Smooth muscle cell (in vitro differentiated cells): ENCODE data around the gene ITGA11. TPM values are rescaled to one million over a fixed set of nuclear protein-coding genes. Genes with fewer than 3 reads are reported as not detected.

Source experiments
- DNase-seq: peaks from one replicate; lab custom pipeline; 2025; ENCODE audit not compliant: unreplicated experiment; lab: John Stamatoyannopoulos, UW
- H2AFZ ChIP-seq: fragments of 200-600 bp; sonication (generic); 2 replicates; pipeline ENCODE4 v1.6.0; 2016; ENCODE audit warnings: antibody characterized with exemption, low read depth, mild to moderate bottlenecking
- H3F3A ChIP-seq: fragments of 200-600 bp; sonication (generic); 2 replicates; pipeline ENCODE4 v1.6.0; 2017; ENCODE audit warnings: antibody characterized with exemption, low read depth
- H3K27ac ChIP-seq: fragments of 200-600 bp; sonication (generic); 2 replicates; pipeline ENCODE4 v1.5.1; 2016; ENCODE audit warnings: low read depth, mild to moderate bottlenecking
- H3K27me3 ChIP-seq: fragments of 200-600 bp; sonication (generic); 2 replicates; pipeline ENCODE4 v1.6.1; 2016; ENCODE audit warnings: low read depth, mild to moderate bottlenecking
- H3K36me3 ChIP-seq: fragments of 200-600 bp; sonication (generic); 2 replicates; pipeline ENCODE4 v1.5.1; 2016; ENCODE audit warnings: low read depth
- H3K4me1 ChIP-seq: fragments of 200-600 bp; sonication (generic); 2 replicates; pipeline ENCODE4 v1.5.1; 2016; ENCODE audit warnings: low read depth
- H3K4me2 ChIP-seq: fragments of 200-600 bp; sonication (generic); 2 replicates; pipeline ENCODE4 v1.6.0; 2016; ENCODE audit warnings: mild to moderate bottlenecking
- H3K4me3 ChIP-seq: fragments of 200-600 bp; sonication (generic); 2 replicates; pipeline ENCODE4 v1.5.1; 2016; ENCODE audit warnings: mild to moderate bottlenecking
- H3K79me2 ChIP-seq: fragments of 200-600 bp; sonication (generic); 2 replicates; pipeline ENCODE4 v1.6.0; 2016; ENCODE audit warnings: low read depth, mild to moderate bottlenecking
- H3K9ac ChIP-seq: fragments of 200-600 bp; sonication (generic); 2 replicates; pipeline ENCODE4 v1.6.0; 2016; ENCODE audit warnings: low read depth
- H3K9me3 ChIP-seq: fragments of 200-600 bp; sonication (generic); replicated peaks from 2 replicates; pipeline ENCODE4 v1.5.1; 2016; ENCODE audit warnings: low read depth
- H4K20me1 ChIP-seq: fragments of 200-600 bp; sonication (generic); 2 replicates; pipeline ENCODE4 v1.6.0; 2016; ENCODE audit warnings: low read depth
- WGBS: methylation state at CpG from one replicate; pipeline ENCODE4 v1.1.7; 2016; ENCODE audit warnings: low lambda C conversion rate; 5-methylcytosine and 5-hydroxymethylcytosine counted together
- polyA plus RNA-seq: library from polyadenylated mRNA; unstranded; fragments of >200 nt; fragmentation: Nextera tagmentation; extraction: Ambion mirVana; gene quantifications from 2 replicates; pipeline ENCODE4 v1.2.1, GENCODE V29; 2016
- total RNA-seq: library from RNA; depleted of rRNA; stranded (reverse); fragments of >200 nt; gene quantifications from 2 replicates; pipeline ENCODE4 v1.2.3, GENCODE V29; 2014
- TF ChIP-seq, protein P1 (sequence below): fragments of 200-600 bp; sonication (generic); IDR thresholded peaks from 2 replicates; pipeline ENCODE4 v1.5.1; 2017; ENCODE audit warnings: borderline replicate concordance, mild to moderate bottlenecking, antibody characterized with exemption; ENCODE audit not compliant: insufficient read depth, poor library complexity, severe bottlenecking

The ITGA11 gene
- total and polyA plus RNA-seq, 2 experiments from 2014 or later: 87.8 to 133 TPM

GRCh38 chr15:68464448-68465090 is 32.6 kb upstream of the ITGA11 start:
- Histone ChIP-seq H3K27me3 (no peaks in the 10 kb centered on the region), H3K4me3 (no peak overlapping the region), H3F3A (no peaks in the 10 kb centered on the region), H2AFZ (no peak overlapping the region), H3K79me2 (no peaks in the 10 kb centered on the region), H3K9me3 (no peaks in the 10 kb centered on the region), H3K9ac (no peak overlapping the region), H4K20me1 (no peaks in the 10 kb centered on the region), H3K36me3 (no peaks in the 10 kb centered on the region), H3K27ac (peak overlapping the region; percentile 65), H3K4me2 (peak overlapping the region; percentile 31), H3K4me1 (peaks cover 8% of the 10 kb centered on the region)
- TF ChIP-seq, protein P1, sequence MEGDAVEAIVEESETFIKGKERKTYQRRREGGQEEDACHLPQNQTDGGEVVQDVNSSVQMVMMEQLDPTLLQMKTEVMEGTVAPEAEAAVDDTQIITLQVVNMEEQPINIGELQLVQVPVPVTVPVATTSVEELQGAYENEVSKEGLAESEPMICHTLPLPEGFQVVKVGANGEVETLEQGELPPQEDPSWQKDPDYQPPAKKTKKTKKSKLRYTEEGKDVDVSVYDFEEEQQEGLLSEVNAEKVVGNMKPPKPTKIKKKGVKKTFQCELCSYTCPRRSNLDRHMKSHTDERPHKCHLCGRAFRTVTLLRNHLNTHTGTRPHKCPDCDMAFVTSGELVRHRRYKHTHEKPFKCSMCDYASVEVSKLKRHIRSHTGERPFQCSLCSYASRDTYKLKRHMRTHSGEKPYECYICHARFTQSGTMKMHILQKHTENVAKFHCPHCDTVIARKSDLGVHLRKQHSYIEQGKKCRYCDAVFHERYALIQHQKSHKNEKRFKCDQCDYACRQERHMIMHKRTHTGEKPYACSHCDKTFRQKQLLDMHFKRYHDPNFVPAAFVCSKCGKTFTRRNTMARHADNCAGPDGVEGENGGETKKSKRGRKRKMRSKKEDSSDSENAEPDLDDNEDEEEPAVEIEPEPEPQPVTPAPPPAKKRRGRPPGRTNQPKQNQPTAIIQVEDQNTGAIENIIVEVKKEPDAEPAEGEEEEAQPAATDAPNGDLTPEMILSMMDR: no peak
- DNase-seq: no peak
- 42% methylated on average over 7 of the region's 7 CpGs for WGBS

- Histone ChIP-seq H3K27ac (peak overlapping the region; percentile 65), H2AFZ (no peak overlapping the region), H3K36me3 (no peaks in the 10 kb centered on the region), H3F3A (no peaks in the 10 kb centered on the region), H3K27me3 (no peaks in the 10 kb centered on the region), H3K4me1 (peaks cover 8% of the 10 kb centered on the region), H3K9ac (no peak overlapping the region), H3K4me3 (no peak overlapping the region), H3K4me2 (peak overlapping the region; percentile 31), H3K9me3 (no peaks in the 10 kb centered on the region), H4K20me1 (no peaks in the 10 kb centered on the region), H3K79me2 (no peaks in the 10 kb centered on the region)
- TF ChIP-seq, protein P1: no peak
- 29% methylated on average over 3 of the region's 3 CpGs for WGBS
- DNase-seq: no peak
Measured at GRCh38 chr15:68463996-68464395, 32.0 kb upstream of the ITGA11 start.

- peak overlapping the region; percentile 65 for H3K27ac ChIP-seq
Measured at GRCh38 chr15:68463444-68463843, 31.5 kb upstream of the ITGA11 start.

More at GRCh38 chr15:68463444-68463843, 31.5 kb upstream of the ITGA11 start:
- Histone ChIP-seq H3K27me3 (no peaks in the 10 kb centered on the region), H3K9ac (no peak overlapping the region), H3K4me1 (peaks cover 8% of the 10 kb centered on the region), H3F3A (no peaks in the 10 kb centered on the region), H3K4me3 (no peak overlapping the region), H4K20me1 (no peaks in the 10 kb centered on the region), H2AFZ (no peak overlapping the region), H3K4me2 (no peak overlapping the region), H3K36me3 (no peaks in the 10 kb centered on the region), H3K9me3 (no peaks in the 10 kb centered on the region), H3K79me2 (no peaks in the 10 kb centered on the region)
- 91% methylated on average over 5 of the region's 5 CpGs for WGBS
- no peak for DNase-seq
- TF ChIP-seq, protein P1: no peak
